Subcutaneous abdominal adipose tissue (tissue), 5 donors: ENCODE measurements around the gene CFAP57.
A peak's percentile ranks its signal among the peaks of the same experiment; 100 is the strongest.

ENCODE experiments used
- H3K27ac ChIP-seq: one replicate; pipeline ENCODE4 v1.7.0; 2013; ENCODE audit warnings: low read depth, mild to moderate bottlenecking, inconsistent platforms, low read length, moderate library complexity
- H3K27me3 ChIP-seq, 5 donors: one replicate each; pipeline ENCODE4 v1.7.0; 2013; ENCODE audit warnings: low read length in 5 of 5, inconsistent platforms in 1 of 5; ENCODE audit not compliant: control insufficient read depth in 5 of 5, insufficient read depth in 4 of 5
- H3K36me3 ChIP-seq, 5 donors: one replicate each; pipeline ENCODE4 v1.7.0; 2013; ENCODE audit warnings: low read length in 5 of 5; ENCODE audit not compliant: control insufficient read depth in 5 of 5, insufficient read depth in 5 of 5
- H3K4me1 ChIP-seq, 5 donors: one replicate each; pipeline ENCODE4 v1.7.0; 2013; ENCODE audit warnings: low read length in 5 of 5, mild to moderate bottlenecking in 3 of 5, moderate library complexity in 1 of 5; ENCODE audit not compliant: control insufficient read depth in 5 of 5, insufficient read depth in 5 of 5
- H3K4me3 ChIP-seq, 5 donors: one replicate each; pipeline ENCODE4 v1.7.0; 2013; ENCODE audit warnings: low read length in 5 of 5, low read depth in 1 of 5
- H3K9ac ChIP-seq, 5 donors: one replicate each; pipeline ENCODE4 v1.7.0; 2013; ENCODE audit warnings: low read length in 5 of 5, mild to moderate bottlenecking in 4 of 5, moderate library complexity in 3 of 5
- H3K9me3 ChIP-seq, 5 donors: one replicate each; pipeline ENCODE4 v1.7.0; 2013; ENCODE audit warnings: low read length in 5 of 5; ENCODE audit not compliant: control insufficient read depth in 5 of 5
- donor health status: healthy.
- donor health status: healthy.
- donor health status: healthy.
- donor health status: healthy.
- donor health status: healthy.

The CFAP57 gene

DNA sequence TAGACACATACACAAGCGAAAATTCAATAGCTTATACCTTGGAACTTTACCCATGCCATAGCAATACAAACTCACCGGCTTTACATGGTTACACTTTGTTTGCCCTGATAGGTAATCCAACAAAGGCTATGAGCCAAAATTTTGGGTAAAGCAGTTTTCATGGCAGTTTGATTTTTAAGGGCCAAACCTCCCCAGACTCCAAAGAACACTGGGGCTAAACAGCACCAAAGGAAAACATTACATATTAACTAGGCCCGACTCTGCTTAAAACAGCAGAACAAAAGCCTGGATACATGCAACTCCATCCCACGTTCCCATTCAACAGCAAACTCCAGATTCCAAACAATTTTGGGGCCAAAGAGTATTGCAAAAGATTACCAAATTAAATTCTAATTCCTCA, 93.3 kb downstream of the CFAP57 start:
- Histone ChIP-seq H3K27me3 (peaks cover 0 to 3% (median 0%) of the 10 kb centered on the region in 5 donors), H3K9me3 (peaks cover 0 to 3% (median 0%) of the 10 kb centered on the region in 5 donors), H3K4me3 (no peak overlapping the region), H3K36me3 (no peaks in the 10 kb centered on the region), H3K9ac (no peak overlapping the region), H3K4me1 (peaks cover 0 to 11% (median 7%) of the 10 kb centered on the region in 5 donors), H3K27ac (no peak overlapping the region)

DNA sequence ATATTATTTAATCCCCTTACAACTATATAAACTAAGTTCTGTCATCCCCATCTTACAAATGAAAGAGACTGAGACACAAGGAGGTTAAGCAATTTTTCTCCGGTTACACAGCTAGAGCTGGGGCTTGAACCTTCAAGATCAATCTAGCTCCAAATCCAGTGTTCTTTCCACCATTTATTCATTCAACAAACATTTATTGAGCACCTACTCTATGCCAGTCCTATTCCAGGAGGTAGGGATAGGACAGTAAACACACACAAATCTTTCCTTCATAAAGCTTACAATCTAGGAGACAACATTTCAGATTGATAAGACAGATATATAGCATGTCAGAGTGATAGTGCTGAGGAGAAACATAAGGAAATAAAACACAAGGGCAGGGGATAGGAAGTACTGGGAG, 94.8 kb downstream of the CFAP57 start:
- H3K4me3 ChIP-seq: no peak overlapping the region
- H3K9ac ChIP-seq: no peak overlapping the region
- H3K9me3 ChIP-seq: peaks cover 0 to 3% (median 0%) of the 10 kb centered on the region in 5 donors
- no peak overlapping the region for H3K27ac ChIP-seq
- peaks cover 0 to 7% (median 0%) of the 10 kb centered on the region in 5 donors for H3K27me3 ChIP-seq
- no peaks in the 10 kb centered on the region for H3K36me3 ChIP-seq
- H3K4me1 ChIP-seq: peaks cover 0 to 12% (median 8%) of the 10 kb centered on the region in 5 donors

DNA sequence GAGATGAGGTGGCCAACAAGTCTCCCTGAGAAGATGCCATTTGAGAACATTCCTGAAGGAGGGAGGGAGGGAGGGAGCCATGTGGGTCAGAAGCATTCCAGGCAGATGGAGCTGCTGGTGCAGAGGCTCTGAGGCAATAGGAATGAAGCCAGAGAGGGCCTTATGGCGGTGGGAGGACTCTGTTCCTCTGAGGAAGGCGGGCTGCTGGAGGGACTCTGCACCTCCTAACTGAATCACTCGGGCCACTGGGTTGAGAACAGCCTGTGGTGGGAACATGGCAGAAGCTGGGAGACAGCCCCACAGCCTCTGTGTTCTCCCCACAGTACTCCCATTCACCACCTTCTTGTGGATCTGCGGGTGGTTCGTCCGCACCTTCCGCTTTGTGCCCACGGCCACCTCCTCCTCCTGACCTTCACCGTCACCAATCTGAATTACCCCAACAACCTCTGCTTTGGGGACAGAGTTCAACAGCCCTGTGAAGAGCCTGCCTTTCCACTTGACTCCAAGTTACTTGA, 95.2 kb downstream of the CFAP57 start:
- Histone ChIP-seq H3K4me1 (peaks cover 0 to 12% (median 8%) of the 10 kb centered on the region in 5 donors), H3K36me3 (no peaks in the 10 kb centered on the region), H3K9ac (no peak overlapping the region), H3K4me3 (no peak overlapping the region), H3K9me3 (peaks cover 0 to 3% (median 0%) of the 10 kb centered on the region in 5 donors), H3K27ac (no peak overlapping the region), H3K27me3 (peaks cover 0 to 7% (median 0%) of the 10 kb centered on the region in 5 donors)

DNA sequence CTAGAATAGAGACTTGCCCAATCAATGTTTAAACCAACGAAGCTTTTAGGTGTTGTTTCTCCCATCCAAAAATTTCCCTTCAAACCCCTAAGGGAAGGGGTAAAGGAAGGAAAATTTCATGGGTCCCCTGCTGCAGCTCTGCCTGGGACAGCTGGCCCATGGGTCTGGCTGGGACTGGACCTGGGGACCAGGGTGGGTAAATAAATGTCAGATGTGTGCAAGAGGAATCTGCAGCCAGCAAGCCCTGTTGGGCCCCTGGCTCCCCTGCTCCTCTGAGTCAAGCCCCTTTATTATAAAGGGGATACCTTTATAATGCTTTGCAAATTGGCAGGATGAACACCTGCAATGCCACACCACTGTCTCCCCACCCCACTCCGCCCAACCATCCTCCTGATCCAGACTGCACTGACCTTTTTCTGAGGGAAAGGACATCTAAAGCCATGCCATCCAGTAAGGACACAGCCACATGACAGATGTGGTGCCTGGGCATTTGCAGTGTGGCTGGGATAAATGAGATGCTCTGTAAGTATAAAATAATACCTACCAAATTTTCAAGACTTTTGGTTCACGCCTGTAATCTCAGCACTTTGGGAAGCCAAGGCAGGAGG, 95.8 kb downstream of the CFAP57 start:
- Histone ChIP-seq H3K27me3 (peaks cover 0 to 7% (median 0%) of the 10 kb centered on the region in 5 donors), H3K36me3 (no peaks in the 10 kb centered on the region), H3K9ac (no peak overlapping the region), H3K9me3 (peaks cover 0 to 3% (median 0%) of the 10 kb centered on the region in 5 donors), H3K4me3 (no peak overlapping the region), H3K27ac (no peak overlapping the region), H3K4me1 (peaks cover 0 to 12% (median 8%) of the 10 kb centered on the region in 5 donors)

DNA sequence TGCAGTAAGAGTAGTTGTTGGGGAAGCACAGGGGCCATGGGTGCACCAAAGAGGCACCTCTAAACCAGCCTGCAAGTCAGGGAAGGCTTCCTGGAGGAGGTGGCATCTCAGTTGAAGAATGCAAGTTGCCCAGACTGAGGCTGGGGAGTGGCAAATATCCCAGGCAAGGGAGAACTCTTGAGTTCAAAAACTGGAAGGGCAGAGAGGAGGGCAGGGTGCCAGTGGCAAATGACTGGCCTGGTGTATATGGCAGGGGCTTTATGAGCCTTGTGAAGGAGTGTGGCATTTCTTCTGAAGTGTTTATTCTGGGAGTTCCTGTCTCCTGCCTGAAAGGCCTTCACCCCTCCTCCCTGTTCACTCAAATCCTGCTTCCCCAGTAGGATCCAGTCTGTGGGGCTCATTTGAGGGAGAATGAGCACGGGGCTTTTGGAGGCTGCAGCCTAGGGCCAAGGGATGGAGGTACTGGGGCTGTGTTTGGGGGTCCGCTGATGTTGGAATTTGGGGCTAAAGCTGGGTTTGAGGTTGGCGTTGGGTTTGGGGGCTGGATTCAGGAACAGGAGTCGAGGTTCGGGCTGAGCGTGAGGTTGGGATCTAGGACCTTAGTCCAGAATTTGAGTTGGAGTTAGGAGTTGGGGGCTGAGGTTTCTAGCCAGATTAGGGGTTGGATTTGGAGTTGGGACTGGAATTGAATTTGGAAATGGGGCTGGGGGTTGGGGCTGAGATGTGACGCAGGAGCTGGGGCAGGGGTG, 97.7 kb downstream of the CFAP57 start, which contains the start of gene TMEM125:
Gene TMEM125, plus strand, starts transcription at position 357 of the 749 bp plus-strand sequence. CDS start 2,740 bp downstream, outside the sequence.
- Histone ChIP-seq H3K9ac (peak within 1 kb of the TSS in 2 of 5 donors; percentile 10 to 19), H3K27ac (no peak within 1 kb of the TSS), H3K27me3 (peaks cover 0 to 7% (median 0%) of the 10 kb centered on the region in 5 donors), H3K9me3 (no peaks in the 10 kb centered on the region), H3K4me1 (peaks cover 0 to 19% (median 13%) of the 10 kb centered on the region in 5 donors), H3K4me3 (no peak within 1 kb of the TSS), H3K36me3 (no peaks in the 10 kb centered on the region)

DNA sequence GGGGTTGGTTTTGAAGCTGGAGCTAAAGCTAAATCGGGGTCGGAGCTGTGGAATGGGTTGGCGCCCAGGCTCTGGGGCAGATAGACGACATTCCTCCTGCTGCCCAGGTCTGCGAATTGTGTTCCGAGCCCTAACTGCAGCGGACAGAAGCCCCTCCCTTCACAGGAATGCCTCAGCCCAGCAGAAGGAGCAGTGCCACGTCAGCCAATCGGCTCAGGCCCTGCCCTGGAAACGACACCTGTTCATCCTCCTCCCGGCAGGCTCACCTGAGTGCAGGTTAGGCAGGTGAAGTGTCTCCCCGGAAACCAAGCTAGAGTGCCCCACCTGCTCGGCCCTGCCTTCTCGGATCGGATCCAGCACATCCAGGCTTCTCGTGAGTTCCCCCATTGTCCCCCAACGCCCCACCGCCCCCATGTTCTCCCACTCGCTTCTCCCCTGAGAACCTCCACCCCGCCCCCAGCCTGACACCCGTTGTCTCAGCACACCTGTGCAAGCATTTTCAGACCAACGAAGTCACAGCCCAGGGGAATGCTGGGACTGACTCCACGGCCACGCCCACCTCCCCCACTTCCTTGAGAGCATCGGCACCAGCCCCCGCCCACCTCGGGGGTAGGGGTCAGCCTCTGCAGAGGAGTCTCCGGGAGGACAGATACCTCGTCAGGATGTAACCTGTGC, 98.4 kb downstream of the CFAP57 start:
- no peak overlapping the region for H3K27ac ChIP-seq
- peak overlapping the region in 2 of 5 donors; percentile 10 to 19 for H3K9ac ChIP-seq

DNA sequence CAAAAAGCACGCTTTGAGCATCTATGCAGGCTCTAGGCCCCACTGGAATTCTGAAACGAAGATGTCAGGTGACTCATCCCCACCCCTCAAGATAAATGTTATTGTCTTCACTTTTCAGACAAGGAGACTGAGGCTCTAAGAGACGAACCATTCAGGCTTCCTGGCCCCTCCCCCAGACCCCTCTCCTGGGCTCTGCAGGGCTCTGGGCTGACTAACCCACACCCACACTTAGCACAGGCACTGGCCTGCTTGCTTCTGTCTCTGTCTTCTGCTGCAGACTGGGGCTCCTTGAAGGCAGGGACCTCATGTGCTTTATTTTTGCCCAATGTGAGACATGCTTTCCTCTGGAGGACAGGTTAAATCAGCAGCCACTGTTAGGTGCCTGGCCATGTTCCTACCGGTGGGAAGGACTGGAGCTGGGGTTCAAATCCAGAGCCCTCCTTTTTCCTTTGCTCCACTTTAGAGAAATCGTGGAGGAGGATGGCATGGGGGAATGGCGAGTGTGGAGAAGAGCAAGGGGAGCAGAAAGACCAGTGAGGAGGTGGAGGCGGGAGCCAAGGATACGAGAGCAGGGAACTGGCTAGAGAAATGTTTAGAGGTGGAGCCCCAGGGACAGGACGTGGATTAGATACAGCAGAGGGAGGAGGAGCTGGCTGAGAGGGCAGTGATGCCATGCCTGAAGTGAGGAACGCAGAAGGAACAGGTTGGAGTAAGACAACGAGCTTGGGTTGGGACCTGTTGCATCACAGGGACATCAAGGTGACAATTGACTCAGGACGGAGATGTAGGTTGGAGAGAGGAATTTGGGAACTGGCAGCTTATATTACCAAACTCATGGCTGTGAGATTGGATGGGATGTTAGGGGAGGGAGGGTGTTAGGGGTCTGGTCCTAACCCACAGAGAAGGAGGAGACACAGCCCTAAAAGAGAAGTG, 99.3 kb downstream of the CFAP57 start:
- H3K4me1 ChIP-seq: peaks cover 0 to 23% (median 15%) of the 10 kb centered on the region in 5 donors
- no peak overlapping the region for H3K4me3 ChIP-seq
- H3K9me3 ChIP-seq: no peaks in the 10 kb centered on the region
- H3K36me3 ChIP-seq: no peaks in the 10 kb centered on the region
- H3K27me3 ChIP-seq: peaks cover 0 to 7% (median 0%) of the 10 kb centered on the region in 5 donors
- no peak overlapping the region for H3K9ac ChIP-seq
- H3K27ac ChIP-seq: no peak overlapping the region

More for the DNA sequence above, 98.4 kb downstream of the CFAP57 start:
- H3K4me3 ChIP-seq: no peak overlapping the region
- peaks cover 0 to 7% (median 0%) of the 10 kb centered on the region in 5 donors for H3K27me3 ChIP-seq
- peaks cover 0 to 21% (median 14%) of the 10 kb centered on the region in 5 donors for H3K4me1 ChIP-seq
- no peaks in the 10 kb centered on the region for H3K36me3 ChIP-seq
- H3K9me3 ChIP-seq: no peaks in the 10 kb centered on the region

DNA sequence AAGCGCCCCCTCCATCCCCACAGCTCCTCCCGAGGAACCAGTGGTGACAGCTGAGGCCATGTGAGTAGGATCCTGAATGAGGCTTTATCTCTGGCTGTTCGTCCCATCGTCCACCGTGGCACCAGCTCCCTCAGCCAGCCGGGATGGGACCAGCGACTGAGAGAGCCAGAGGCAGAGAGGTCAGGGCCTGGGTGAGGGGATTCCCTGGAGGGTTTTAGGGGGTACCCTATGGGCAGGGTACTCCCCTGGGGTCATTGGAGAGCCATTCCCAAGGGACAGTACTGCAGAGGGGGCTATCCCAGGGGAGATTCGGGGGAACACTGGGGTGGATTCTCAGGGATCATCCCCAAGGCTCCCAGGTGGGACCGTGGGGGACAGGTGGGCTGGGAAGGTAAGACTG, 100.0 kb downstream of the CFAP57 start:
- Histone ChIP-seq H3K4me1 (peaks cover 0 to 28% (median 16%) of the 10 kb centered on the region in 5 donors), H3K27ac (no peak overlapping the region), H3K27me3 (peaks cover 0 to 7% (median 0%) of the 10 kb centered on the region in 5 donors), H3K36me3 (no peaks in the 10 kb centered on the region), H3K4me3 (no peak overlapping the region), H3K9me3 (no peaks in the 10 kb centered on the region), H3K9ac (no peak overlapping the region)
